Measurements from ENCODE around the gene CCDC136.

CCDC136 gene

GRCh38 chr7:128791121-128791971 is at the start of gene CCDC136:
CCDC136 (plus strand) TSS chr7:128791968; CDS start chr7:128792412, 444 bp downstream.
- DNase-seq (ENCODE audit: low spot score), result peak; percentile 60

GRCh38 chr7:128742206-128742605 is 49.6 kb upstream of the CCDC136 start:
- DNase-seq (ENCODE audit: low spot score), result no peak

GRCh38 chr7:128743112-128743772 is 48.5 kb upstream of the CCDC136 start:
- no peak for DNase-seq (ENCODE audit: low spot score)

GRCh38 chr7:128744366-128744905 is 47.3 kb upstream of the CCDC136 start:
- no peak for DNase-seq (ENCODE audit: low spot score)

GRCh38 chr7:128745706-128746105 is 46.1 kb upstream of the CCDC136 start:
- DNase-seq (ENCODE audit: low spot score), result no peak

GRCh38 chr7:128747327-128748079 is 44.3 kb upstream of the CCDC136 start:
- DNase-seq (ENCODE audit: low spot score), result no peak

GRCh38 chr7:128752251-128752650 is 39.5 kb upstream of the CCDC136 start:
- no peak for DNase-seq (ENCODE audit: low spot score)

- no peak for DNase-seq (ENCODE audit: low spot score)
Measured at GRCh38 chr7:128755075-128755818, 36.5 kb upstream of the CCDC136 start.

GRCh38 chr7:128755819-128756476 is 35.8 kb upstream of the CCDC136 start:
- no peak for DNase-seq (ENCODE audit: low spot score)

- no peak for DNase-seq (ENCODE audit: low spot score)
Measured at GRCh38 chr7:128757203-128757602, 34.6 kb upstream of the CCDC136 start.

GRCh38 chr7:128758553-128758952 is 33.2 kb upstream of the CCDC136 start:
- no peak for DNase-seq (ENCODE audit: low spot score)

GRCh38 chr7:128759242-128759641 is 32.5 kb upstream of the CCDC136 start:
- no peak for DNase-seq (ENCODE audit: low spot score)

- DNase-seq (ENCODE audit: low spot score), result no peak
Measured at GRCh38 chr7:128763541-128763940, 28.2 kb upstream of the CCDC136 start.

GRCh38 chr7:128767475-128768110 is 24.2 kb upstream of the CCDC136 start:
- no peak for DNase-seq (ENCODE audit: low spot score)

- no peak for DNase-seq (ENCODE audit: low spot score)
Measured at GRCh38 chr7:128770233-128770632, 21.5 kb upstream of the CCDC136 start.

- no peak for DNase-seq (ENCODE audit: low spot score)
Measured at GRCh38 chr7:128773604-128774003, 18.2 kb upstream of the CCDC136 start.

- DNase-seq (ENCODE audit: low spot score), result no peak
Measured at GRCh38 chr7:128774029-128774689, 17.6 kb upstream of the CCDC136 start.

GRCh38 chr7:128774921-128775320 is 16.8 kb upstream of the CCDC136 start:
- DNase-seq (ENCODE audit: low spot score), result no peak

GRCh38 chr7:128775744-128776474 is 15.9 kb upstream of the CCDC136 start, which contains the start of gene OPN1SW:
OPN1SW (minus strand) TSS chr7:128775794; CDS start chr7:128775781, 13 bp downstream.
- DNase-seq (ENCODE audit: low spot score), result no peak

Measured in activated CD4-positive, alpha-beta T cell treated with anti-CD3 and anti-CD28 coated beads, Interleukin-2, Interleukin-4, amounts not matched to agents 100 ng/mL and 50 ng/mL, durations not matched to agents 16 hours and 8 hours (primary cell).